NCI-H526 treated with DMSO at 0.1 percent for 48 hours (cell line): ENCODE data around the gene RPS6KL1.

Experiments
- DNase-seq: peaks from one replicate; lab custom pipeline; 2025; lab: John Stamatoyannopoulos, UW

Gene RPS6KL1

GRCh38 chr14:74882103-74882920, 40.7 kb downstream of the RPS6KL1 start:
- DNase-seq: peak; percentile 52

- DNase-seq: peak; percentile 72
Measured at GRCh38 chr14:74881431-74882102, 41.5 kb downstream of the RPS6KL1 start, which contains the start of gene DLST. Gene DLST (plus strand): TSS chr14:74881916. CDS start chr14:74881954, 38 bp downstream.

- DNase-seq: no peak
Measured at GRCh38 chr14:74879427-74880182, 43.5 kb downstream of the RPS6KL1 start.

- no peak for DNase-seq
Measured at GRCh38 chr14:74875941-74876913, 46.8 kb downstream of the RPS6KL1 start, which contains the start of gene PROX2. Gene PROX2 (minus strand): TSS chr14:74876145. CDS start chr14:74863834, 12,311 bp downstream.

DNA sequence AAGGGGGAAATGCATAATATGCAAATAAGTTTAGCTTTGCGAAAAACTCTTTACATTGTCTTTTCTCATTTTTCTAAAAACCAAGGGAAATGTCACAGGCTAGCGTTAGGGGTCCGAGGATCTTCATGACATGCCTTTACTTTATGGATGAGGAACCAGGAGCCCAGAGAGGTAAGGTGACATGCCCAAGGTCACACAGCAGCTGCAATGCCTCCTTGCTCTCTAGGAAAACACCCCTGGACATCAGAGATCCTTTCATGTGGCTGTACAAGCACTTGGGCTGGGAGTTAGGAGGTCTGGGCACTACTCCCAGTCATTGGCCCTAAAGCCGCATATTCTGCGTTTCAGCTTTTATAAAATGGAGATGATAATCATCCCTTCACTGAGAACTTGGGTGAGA, 47.9 kb downstream of the RPS6KL1 start:
- DNase-seq: no peak

- DNase-seq: no peak
Measured at GRCh38 chr14:74871819-74872218, 51.2 kb downstream of the RPS6KL1 start.

DNA sequence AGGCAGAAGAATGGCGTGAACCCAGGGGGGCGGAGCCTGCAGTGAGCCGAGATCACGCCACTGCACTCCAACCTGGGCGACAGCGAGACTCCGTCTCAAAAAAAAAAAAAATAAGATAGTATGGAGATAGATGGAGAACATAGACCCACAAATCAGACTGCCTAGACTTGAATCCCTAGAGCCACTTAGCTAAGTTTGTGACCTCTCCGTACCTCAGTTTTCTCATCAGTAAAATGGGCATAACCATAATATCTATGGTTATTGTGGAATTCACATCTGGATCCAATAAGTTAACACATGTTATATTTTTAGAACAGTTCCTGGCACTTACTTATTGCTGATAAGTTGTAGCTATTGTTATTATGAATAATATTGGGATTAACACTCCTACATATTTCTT, 54.3 kb downstream of the RPS6KL1 start:
- DNase-seq: no peak

GRCh38 chr14:74867673-74868072, 55.4 kb downstream of the RPS6KL1 start:
- DNase-seq: no peak

- no peak for DNase-seq
Measured at GRCh38 chr14:74866708-74867389, 56.2 kb downstream of the RPS6KL1 start.

DNA sequence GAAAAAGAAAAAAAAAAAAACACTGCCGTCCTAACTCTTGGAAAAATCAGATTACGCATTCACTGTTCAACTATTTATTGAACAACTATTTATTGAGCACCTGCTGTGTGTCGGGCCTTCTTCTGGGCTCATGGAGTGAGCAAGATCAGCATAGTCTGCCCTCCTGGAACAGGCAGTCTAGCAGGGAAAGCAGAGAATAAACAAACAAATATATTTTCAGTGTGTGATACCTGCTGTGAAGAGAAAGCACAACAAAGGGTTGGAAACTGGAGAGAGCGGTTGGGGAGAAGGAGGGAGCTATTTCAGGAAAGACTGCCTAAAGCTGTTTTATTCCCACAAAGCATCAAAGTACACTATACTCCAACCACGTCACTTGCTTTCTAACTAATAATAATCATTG, 57.9 kb downstream of the RPS6KL1 start:
- DNase-seq: no peak

DNA sequence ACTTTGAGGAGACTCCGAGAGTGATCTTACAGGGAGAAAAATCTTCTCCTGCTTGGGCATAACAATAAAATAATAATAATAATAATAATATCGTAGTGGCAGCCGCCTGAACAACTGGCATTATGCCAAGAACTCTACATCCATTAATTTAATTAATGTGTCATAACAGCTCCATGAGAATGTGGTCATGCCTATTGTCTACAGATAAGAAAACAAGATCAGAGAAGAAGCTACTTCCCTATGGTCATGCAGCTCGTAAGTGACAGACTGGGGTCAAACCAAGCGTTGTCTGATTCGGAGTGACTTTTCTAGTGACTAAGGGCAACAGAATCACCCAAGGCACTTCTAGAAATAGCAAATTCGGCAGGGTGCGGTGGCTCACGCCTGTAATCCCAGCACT, 58.9 kb downstream of the RPS6KL1 start:
- DNase-seq: no peak

DNA sequence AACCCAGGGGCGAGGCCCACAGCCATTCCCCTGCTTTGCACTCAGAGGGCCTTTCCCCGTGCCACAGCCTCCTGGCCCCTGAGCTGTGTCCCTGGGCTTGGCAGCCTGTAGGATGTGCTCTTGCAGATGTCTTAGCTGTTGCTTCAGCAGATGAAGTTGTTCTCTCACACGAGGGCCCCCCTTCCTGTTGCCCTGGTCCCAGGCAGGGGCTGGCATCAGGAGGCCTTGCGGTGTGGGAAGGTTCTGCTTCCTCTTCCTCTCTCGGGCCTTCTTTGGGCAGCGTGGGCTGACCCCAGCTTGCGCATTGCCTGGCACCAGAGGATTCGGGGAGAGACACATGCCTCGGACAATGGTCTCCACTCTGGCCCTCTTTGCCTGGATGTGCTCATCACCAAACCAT, 59.8 kb downstream of the RPS6KL1 start:
- DNase-seq: no peak

- DNase-seq: no peak
Measured at GRCh38 chr14:74861734-74862090, 61.3 kb downstream of the RPS6KL1 start.

- peak; percentile 56 for DNase-seq
Measured at GRCh38 chr14:74860899-74861733, 61.9 kb downstream of the RPS6KL1 start.

- no peak for DNase-seq
Measured at GRCh38 chr14:74859757-74860552, 63.1 kb downstream of the RPS6KL1 start.

DNA sequence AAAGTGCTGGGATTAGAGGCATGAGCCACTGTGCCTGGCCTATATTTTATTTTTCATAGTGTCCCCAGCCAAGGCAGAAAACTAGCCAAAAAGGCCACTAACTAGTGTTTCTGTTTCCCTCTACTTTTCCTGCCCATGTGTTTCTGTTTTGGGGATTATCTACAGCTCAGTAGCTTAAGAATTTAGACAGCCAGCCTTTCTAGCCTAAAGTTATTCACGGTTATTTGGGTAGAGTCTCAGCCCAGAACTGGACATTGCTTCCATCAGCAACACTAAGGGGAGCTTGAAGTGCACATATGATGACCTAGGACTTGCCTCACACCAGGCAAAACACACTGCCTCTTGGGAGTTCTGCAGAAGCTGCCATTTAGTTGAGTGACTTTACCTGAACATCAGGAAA, 65.0 kb downstream of the RPS6KL1 start:
- no peak for DNase-seq

DNA sequence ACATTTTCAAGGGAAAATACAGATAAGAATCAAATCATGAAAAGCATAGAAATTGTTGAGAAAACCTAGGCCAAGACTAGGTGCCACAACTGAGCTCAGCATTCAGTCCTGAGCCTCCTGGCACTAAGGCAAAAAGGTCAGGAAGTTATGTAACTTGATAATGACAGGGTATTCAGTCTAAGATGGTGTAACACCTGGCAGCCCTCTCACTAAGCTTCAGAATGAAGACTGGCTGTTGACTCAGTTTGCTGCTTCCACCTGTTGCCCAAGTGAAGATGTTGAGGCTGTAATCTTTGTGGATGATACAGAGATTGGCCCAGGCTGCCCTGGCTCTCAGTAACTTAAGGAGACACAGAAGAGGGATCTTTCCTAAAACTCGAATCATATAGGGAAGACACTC, 66.7 kb downstream of the RPS6KL1 start:
- DNase-seq: no peak

- no peak for DNase-seq
Measured at GRCh38 chr14:74855945-74856344, 67.1 kb downstream of the RPS6KL1 start.

DNA sequence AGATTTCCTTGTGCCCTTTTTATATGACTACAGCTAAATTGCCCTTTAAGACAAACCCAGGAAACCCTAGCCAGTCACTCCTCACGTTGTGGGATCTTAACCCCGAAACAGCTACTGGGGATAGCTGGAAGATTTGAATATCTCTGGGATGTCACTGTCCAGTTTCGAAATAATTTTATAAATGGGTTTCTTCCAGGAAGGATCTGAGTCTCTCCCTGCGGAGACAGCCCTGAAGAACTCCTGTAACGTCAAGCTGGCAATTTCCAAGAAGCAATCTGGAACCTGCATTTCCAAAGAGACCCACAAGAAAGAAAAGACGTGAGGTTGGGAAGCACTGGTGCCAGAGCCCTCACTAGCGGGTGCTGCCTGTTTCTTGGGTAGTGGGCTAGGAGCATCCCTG, 68.0 kb downstream of the RPS6KL1 start:
- no peak for DNase-seq
